Fibroblast of lung (primary cell): ENCODE measurements around the gene ZXDC. TPM values are rescaled to one million over a fixed set of nuclear protein-coding genes. Genes with fewer than 3 reads are reported as not detected.
A peak's percentile ranks its signal among the peaks of the same experiment; 100 is the strongest.

Experiments used
- DNase-seq, 2 donors: peaks; one replicate each; pipeline versions ENCODE4 v3.0.0 to v3.0.0-alpha.2; 2010; ENCODE audit warnings: low read depth in 2 of 2
- H2AFZ ChIP-seq: 2 replicates; pipeline ENCODE4 v1.5.1; 2012; ENCODE audit warnings: low read length, control low read depth, inconsistent platforms
- H3K27ac ChIP-seq: 2 replicates; pipeline ENCODE4 v1.5.1; 2011; ENCODE audit warnings: low read length, control low read depth; ENCODE audit not compliant: insufficient read depth
- H3K27me3 ChIP-seq: 2 replicates; pipeline ENCODE4 v1.5.1; 2011; ENCODE audit warnings: mild to moderate bottlenecking, low read length; ENCODE audit not compliant: control insufficient read depth, insufficient read depth
- H3K36me3 ChIP-seq: 2 replicates; pipeline ENCODE4 v1.5.1; 2011; ENCODE audit warnings: low read length; ENCODE audit not compliant: control insufficient read depth, insufficient read depth
- H3K4me1 ChIP-seq: 2 replicates; pipeline ENCODE4 v1.5.1; 2011; ENCODE audit warnings: low read length; ENCODE audit not compliant: control insufficient read depth, insufficient read depth; ENCODE audit errors: extremely low read depth
- H3K4me2 ChIP-seq: 2 replicates; pipeline ENCODE4 v1.5.1; 2011; ENCODE audit warnings: low read length, control low read depth; ENCODE audit not compliant: insufficient read depth; ENCODE audit errors: extremely low read depth
- H3K4me3 ChIP-seq, 4 experiments: fragments of 200-600 bp in 1 of 4; sonication (generic) in 1 of 4; replicated peaks in 1 of 4; 2 replicates each; pipeline ENCODE4 v1.5.1; 2011 to 2016; ENCODE audit warnings: low read length in 4 of 4, low read depth in 3 of 4, mild to moderate bottlenecking in 3 of 4, control low read depth in 2 of 4, inconsistent platforms in 1 of 4, mixed read lengths in 1 of 4; ENCODE audit not compliant: insufficient read depth in 1 of 4; ENCODE audit errors: control extremely low read depth in 1 of 4
- H3K79me2 ChIP-seq: 2 replicates; pipeline ENCODE4 v1.5.1; 2012; ENCODE audit warnings: mild to moderate bottlenecking, low read length, inconsistent platforms; ENCODE audit not compliant: control insufficient read depth, insufficient read depth
- H3K9ac ChIP-seq: 2 replicates; pipeline ENCODE4 v1.5.1; 2011; ENCODE audit warnings: mild to moderate bottlenecking, low read length, control low read depth; ENCODE audit not compliant: insufficient read depth
- H3K9me3 ChIP-seq: 2 replicates; pipeline ENCODE4 v1.5.1; 2012; ENCODE audit warnings: low read depth, low read length; ENCODE audit not compliant: control insufficient read depth, insufficient read depth
- H4K20me1 ChIP-seq: 2 replicates; pipeline ENCODE4 v1.5.1; 2011; ENCODE audit warnings: low read length; ENCODE audit not compliant: control insufficient read depth, insufficient read depth; ENCODE audit errors: extremely low read depth
- CTCF ChIP-seq, 2 donors: IDR thresholded peaks in 1 of 2; conservative IDR thresholded peaks in 1 of 2; 1 replicate in 1 of 2; 2 replicates in 1 of 2; pipeline ENCODE4 v1.5.1; 2011 to 2012; ENCODE audit warnings: low read length in 2 of 2, control low read depth in 1 of 2, inconsistent platforms in 1 of 2, low read depth in 1 of 2, mild to moderate bottlenecking in 1 of 2
- EZH2 ChIP-seq: IDR thresholded peaks from 2 replicates; pipeline ENCODE4 v1.5.1; 2012; ENCODE audit warnings: low read length, control low read depth, mild to moderate bottlenecking; ENCODE audit errors: missing control alignments
- polyA plus RNA-seq, 2 donors: library from polyadenylated mRNA; depleted of rRNA in 1 of 2; stranded (reverse) in 1 of 2; unstranded in 1 of 2; fragments of >200 nt; gene quantifications; 2 replicates each; pipeline ENCODE4 v1.2.1, GENCODE V29; 2011 to 2012; ENCODE audit warnings: missing spikeins in 1 of 2
- total RNA-seq: library from RNA; depleted of rRNA; stranded (reverse); fragments of >200 nt; gene quantifications from 2 replicates; pipeline ENCODE4 v1.2.1, GENCODE V29; 2014

Gene ZXDC
- total and polyA plus RNA-seq, 2 donors (not counting 1 experiment from before 2014, with no cell fraction given): 5.9 to 17.8 TPM

GRCh38 chr3:126510308-126510910 lies 34.7 kb upstream of the ZXDC start:
- TF ChIP-seq EZH2: no peak
- no peak for TF ChIP-seq CTCF (conservative IDR thresholded peaks at IDR 0.05 in 1 of 2, IDR thresholded peaks at IDR 0.05 in 1 of 2; ENCODE audit: low read depth in 1 of 2, low read length in 2 of 2)
- Histone ChIP-seq H2AFZ (no peak overlapping the region), H3K4me3 (no peak overlapping the region), H3K36me3 (no peaks in the 10 kb centered on the region), H4K20me1 (no peaks in the 10 kb centered on the region), H3K9ac (no peak overlapping the region), H3K4me1 (no peaks in the 10 kb centered on the region), H3K4me2 (no peak overlapping the region), H3K27me3 (no peaks in the 10 kb centered on the region), H3K27ac (no peak overlapping the region), H3K79me2 (no peaks in the 10 kb centered on the region), H3K9me3 (no peaks in the 10 kb centered on the region)
- no peak for DNase-seq

GRCh38 chr3:126509597-126510307 lies 34.1 kb upstream of the ZXDC start:
- H3K36me3 ChIP-seq: no peaks in the 10 kb centered on the region
- H3K27ac ChIP-seq: no peak overlapping the region
- H3K4me2 ChIP-seq: no peak overlapping the region
- H3K9me3 ChIP-seq: no peaks in the 10 kb centered on the region
- TF ChIP-seq EZH2 (no peak), CTCF (conservative IDR thresholded peaks at IDR 0.05 in 1 of 2, IDR thresholded peaks at IDR 0.05 in 1 of 2; ENCODE audit: low read depth in 1 of 2, low read length in 2 of 2) (peak in 1 of 2 donors; percentile 7)
- H3K79me2 ChIP-seq: no peaks in the 10 kb centered on the region
- DNase-seq: no peak
- H3K4me1 ChIP-seq: no peaks in the 10 kb centered on the region
- H2AFZ ChIP-seq: no peak overlapping the region
- H3K9ac ChIP-seq: no peak overlapping the region
- no peaks in the 10 kb centered on the region for H3K27me3 ChIP-seq
- H3K4me3 ChIP-seq: no peak overlapping the region
- no peaks in the 10 kb centered on the region for H4K20me1 ChIP-seq

GRCh38 chr3:126508564-126508964 lies 32.9 kb upstream of the ZXDC start:
- Histone ChIP-seq H3K4me1 (no peaks in the 10 kb centered on the region), H3K9me3 (no peaks in the 10 kb centered on the region), H3K27me3 (no peaks in the 10 kb centered on the region), H2AFZ (no peak overlapping the region), H3K36me3 (no peaks in the 10 kb centered on the region), H4K20me1 (no peaks in the 10 kb centered on the region), H3K4me3 (no peak overlapping the region), H3K27ac (no peak overlapping the region), H3K4me2 (no peak overlapping the region), H3K9ac (no peak overlapping the region), H3K79me2 (no peaks in the 10 kb centered on the region)
- TF ChIP-seq CTCF (conservative IDR thresholded peaks at IDR 0.05 in 1 of 2, IDR thresholded peaks at IDR 0.05 in 1 of 2; ENCODE audit: low read depth in 1 of 2, low read length in 2 of 2) (no peak), EZH2 (no peak)
- DNase-seq: peak in 1 of 2 donors; percentile 17
